Measurements from ENCODE around the gene NPL.

The NPL gene

GRCh38 chr1:182778862-182779261, 10.7 kb upstream of the NPL start:
- DNase-seq (ENCODE audit: low read depth): no peak

DNA sequence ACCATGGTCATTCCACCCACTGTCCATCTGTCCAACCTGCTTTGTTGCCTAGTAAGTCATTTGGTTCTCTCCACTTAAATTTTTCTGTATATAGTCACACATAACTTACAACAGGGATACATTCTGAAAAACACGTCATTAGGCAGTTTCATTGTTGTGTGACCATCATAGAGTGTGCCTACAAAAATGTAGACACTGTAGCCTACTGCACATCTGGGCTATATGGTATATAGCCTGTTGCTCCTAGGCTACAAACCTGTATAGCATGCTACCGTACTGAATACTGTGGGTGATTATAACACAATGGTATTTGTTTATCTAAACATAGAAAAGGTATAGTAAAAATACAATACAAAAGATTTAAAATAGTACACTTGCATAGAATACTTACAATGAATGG, 10.0 kb upstream of the NPL start:
- no peak for DNase-seq (ENCODE audit: low read depth)

DNA sequence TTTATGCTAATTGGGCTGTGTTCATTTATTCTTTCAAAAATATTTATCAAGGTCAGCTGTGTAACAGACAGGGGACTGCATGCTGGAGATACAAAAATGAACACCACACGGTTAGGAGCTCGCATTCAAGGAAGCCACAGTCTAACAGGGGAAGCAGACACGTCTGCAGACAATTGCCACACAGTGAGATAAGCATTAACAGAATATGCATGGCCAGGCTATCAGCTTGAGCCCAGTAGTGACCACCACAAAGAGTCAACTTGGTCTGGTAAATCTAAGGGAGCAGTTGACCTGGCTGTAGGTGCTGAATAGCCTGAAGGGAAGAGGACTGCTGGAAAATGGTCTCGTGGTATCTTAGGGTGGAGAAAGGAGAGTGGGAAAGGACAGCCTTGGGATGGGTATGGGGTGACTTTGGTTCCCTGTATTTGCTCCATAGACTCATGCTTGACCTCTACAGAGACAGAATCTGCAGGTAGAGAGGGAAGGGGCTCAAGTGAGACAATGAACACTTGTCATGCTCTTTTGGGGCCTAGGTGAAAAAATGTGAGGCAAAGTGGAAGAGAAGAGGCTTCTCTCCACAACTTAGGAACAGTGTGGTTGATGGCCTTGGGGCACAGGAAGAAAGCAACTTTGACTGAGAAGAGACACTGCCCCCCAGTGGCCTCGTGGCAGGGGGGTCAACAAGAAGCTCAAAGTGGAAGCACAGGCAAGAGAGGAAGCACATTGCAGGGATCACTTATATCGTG, 7.6 kb upstream of the NPL start:
- DNase-seq (ENCODE audit: low read depth): peak; percentile 60

GRCh38 chr1:182782587-182782913, 7.0 kb upstream of the NPL start:
- no peak for DNase-seq (ENCODE audit: low read depth)

DNA sequence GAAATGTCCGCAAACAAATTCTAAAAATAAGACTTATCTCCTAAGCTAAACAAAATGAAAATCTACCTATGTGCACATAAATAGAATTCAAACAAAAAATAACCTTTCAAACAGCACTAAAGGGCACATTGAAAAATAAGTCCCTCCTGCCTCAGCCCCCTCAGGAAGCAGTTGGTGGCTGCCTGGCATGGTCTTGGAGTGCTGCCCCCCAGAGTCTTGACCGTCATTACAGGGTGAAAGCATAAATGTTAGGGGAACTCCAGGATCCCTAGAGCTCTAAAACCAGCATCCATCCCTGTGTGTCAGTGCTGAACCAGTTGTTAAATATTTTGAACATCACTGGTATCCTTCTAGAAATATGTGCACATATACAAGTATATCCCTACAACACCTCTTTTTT, 6.5 kb upstream of the NPL start:
- no peak for DNase-seq (ENCODE audit: low read depth)

GRCh38 chr1:182784556-182785171, 4.9 kb upstream of the NPL start:
- DNase-seq (ENCODE audit: low read depth): no peak

GRCh38 chr1:182785181-182785580, 4.4 kb upstream of the NPL start:
- no peak for DNase-seq (ENCODE audit: low read depth)

- peak; percentile 4 for DNase-seq (ENCODE audit: low read depth)
Observed at GRCh38 chr1:182786223-182786994, 3.2 kb upstream of the NPL start.

DNA sequence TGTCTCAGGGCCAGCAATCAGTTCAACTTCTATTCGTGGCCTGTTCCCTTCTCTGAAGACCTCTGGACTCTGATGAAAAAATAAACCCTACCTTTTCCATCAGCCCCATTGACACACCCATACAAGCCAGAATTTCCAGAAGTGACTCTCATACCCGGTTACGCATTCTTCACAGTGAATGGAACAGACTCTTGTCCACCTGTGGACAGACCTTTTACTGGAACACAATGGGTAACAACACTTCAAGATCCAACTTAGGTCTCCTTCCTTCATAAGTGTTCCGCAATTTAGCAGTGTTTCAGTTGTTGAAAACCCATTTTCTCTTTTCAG, 2.6 kb upstream of the NPL start:
- no peak for DNase-seq (ENCODE audit: low read depth)

DNA sequence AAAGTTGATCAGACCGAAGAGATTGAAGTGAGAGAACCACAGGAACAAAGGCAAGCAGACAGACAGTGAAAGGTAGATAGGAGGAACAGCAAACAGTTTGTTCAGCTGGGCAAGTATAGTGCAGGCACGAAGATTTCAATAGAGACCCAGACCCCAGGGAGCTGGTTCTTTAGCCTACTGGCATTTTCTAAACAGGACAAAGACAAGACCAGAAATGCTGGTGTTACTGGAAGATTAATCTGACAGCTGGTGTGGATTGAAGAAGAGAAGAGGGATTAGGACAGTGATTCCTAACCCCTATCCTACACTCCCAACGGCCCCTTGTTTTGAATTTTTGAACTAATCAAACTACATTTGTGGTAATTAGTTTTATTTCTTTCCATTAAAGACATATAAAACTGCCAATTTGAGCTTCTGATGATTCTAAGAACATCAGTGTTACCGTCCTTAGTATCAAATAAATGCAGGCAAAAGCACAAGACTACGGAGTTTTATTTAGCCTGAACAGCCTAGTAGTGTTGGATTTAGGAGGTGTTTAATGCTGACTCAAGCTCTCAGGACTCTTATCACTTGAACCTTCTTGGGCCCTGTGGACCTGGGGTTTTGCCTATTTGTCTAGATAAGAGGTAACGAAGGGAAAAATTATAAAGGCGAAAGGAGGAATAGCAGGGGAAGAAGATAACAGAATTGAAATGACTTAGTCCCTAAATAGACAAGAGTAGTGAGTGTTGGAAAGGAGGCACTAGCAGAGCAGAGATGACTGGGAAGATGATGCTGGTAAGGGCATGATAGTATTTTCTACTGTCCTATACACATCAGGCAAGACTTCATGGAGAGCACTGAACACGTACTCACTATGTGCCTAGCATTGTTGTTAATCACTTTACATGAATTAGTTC, 2.0 kb downstream of the NPL start:
- DNase-seq (ENCODE audit: low read depth): no peak

DNA sequence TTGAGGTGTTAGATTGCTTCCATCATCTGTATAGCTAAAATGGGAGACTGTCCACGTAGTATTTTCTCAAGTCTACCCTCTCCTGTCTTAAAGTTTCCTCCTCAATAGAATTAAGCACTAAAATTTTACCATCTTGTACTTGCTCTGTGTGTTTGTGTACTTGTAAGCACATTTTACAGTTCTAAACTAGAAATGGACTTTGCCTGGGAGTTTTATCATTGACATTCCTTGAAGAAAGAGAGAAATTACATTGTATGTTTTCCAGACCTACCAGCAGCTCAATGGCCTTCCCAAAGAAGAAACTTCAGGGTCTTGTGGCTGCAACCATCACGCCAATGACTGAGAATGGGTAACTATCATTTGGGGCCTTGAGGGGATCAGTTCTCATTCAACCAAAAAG, 4.5 kb downstream of the NPL start:
- DNase-seq (ENCODE audit: low read depth): no peak

- no peak for DNase-seq (ENCODE audit: low read depth)
Observed at GRCh38 chr1:182794676-182795201, 5.2 kb downstream of the NPL start.

- DNase-seq (ENCODE audit: low read depth): no peak
Observed at GRCh38 chr1:182795563-182796228, 6.1 kb downstream of the NPL start.

DNA sequence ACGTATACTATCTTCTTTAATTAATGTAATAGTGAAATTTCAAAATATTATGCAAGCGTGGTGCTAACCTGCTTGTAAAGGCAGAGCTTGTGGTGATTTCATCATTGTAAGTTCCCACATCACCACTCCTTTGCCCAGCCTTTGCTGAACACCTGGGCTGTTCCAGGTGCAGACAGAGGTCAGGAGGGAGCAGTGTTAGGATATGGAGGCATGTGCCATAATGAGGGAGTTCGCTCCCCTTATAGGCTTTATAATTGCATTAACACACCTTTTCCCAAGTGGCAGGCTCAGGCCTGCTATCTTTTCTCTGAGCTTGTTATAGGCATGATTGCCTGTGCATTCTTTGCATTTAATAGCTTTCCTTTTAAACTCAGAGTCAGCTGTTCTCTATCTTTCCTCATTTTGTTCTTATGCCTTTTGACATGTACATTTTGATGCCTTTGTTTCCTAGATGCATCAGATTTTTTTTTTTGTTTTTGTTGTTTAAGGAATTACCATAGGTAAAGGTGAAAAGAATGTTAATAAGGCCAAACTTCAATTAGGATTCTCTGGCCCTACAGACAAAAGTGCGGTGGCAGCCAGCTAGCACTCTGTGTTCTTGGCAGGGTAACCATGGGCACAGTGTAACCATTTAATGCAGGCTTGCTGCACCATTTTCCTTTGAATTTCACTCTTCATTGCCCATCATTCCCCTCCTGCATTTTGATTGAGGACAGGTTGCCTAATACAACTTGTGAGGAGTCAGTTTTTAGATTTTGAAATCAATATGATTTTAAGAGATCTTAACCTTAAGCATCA, 12.6 kb downstream of the NPL start:
- DNase-seq (ENCODE audit: low read depth): no peak

- DNase-seq (ENCODE audit: low read depth): no peak
Observed at GRCh38 chr1:182803846-182804245, 14.3 kb downstream of the NPL start.

- DNase-seq (ENCODE audit: low read depth): no peak
Observed at GRCh38 chr1:182806015-182806678, 16.6 kb downstream of the NPL start.

DNA sequence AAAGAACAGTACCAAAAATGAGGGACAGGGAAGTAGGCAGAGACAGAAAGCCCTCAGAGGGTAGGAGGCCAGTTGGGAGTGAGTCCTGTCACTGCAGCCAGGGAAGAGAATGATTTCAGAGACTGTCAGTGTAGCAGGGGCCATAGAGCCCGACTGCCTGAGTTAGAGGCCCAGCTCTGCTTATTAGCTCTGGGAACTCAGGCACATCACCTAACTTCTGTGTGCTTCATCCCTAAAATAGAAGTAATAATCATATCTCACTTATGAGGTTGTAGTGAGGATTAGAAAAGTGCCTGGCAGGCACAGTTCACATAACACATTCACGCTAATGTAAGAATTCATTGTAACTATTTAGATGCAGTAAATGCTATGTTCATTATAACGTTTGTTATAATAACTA, 18.3 kb downstream of the NPL start:
- no peak for DNase-seq (ENCODE audit: low read depth)

DNA sequence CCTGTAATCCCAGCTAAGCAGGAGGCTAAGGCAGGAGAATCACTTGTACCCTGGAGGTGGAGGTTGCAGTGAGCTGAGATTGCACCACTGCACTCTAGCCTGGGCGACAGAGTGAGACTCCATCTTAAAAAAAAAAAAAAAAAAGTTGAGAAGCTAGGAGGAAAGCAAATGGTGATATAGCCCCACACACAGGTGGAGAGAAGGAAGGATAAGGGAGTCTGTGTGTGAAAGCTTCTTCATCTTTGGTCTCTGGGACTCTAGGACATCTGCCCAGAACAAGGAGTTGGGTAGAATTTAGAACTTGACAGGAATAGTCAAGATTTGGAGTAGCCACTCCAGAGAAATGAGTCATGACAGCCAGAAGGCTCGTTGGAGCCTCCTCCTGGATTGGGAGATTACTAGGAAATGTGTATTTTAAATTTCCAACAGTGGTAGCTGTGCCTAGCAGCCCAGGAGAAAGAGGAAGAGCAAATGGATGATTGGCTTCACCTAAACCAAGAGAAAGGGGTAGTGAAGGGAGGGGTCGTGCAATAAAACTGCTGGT, 19.9 kb downstream of the NPL start:
- no peak for DNase-seq (ENCODE audit: low read depth)

DNA sequence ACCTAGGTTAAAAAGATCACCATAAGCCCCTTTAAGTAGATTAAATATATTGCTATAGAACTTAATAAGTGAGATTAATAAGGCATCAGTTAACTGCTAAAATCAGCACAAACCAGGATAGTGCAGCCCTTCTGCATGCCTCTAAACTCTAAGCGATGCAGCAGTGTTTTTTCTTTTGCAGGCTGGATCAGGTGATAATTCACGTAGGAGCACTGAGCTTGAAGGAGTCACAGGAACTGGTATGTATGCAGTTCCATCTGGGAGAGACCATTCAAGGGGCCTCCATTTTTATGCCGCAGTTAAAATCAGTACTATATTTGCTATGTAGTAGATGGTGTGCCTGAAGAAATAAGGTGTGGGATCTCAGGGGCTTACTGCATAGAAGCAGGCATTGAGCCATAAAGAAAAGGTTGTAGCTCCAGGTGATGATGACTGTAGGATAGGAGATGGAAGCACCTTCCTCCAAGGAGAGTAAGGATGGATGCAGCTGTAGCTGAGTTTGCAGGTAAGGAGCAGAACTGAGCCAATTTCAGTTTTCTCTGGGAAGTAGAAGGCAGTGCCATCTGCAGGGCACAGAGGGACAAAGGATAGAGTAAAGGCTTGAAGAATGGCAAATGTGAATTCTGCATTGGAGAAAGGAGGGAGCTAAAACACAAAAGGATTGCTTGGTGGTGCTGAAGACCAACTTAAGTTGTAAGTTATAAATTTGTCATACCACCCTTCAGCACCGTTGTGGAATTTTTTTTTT, 22.6 kb downstream of the NPL start:
- DNase-seq (ENCODE audit: low read depth): no peak

Measured in activated T-cell treated with anti-CD3 and anti-CD28 coated beads for 1 hour (primary cell).